HCEC 1CT (cell line): ENCODE results near the gene MYLK4.
"Not testable (repeated sequence)": the region's sequence is repeated elsewhere in the genome, so short reads cannot be mapped to it uniquely, and the experiment has no call there.

ENCODE experiments used
- DNase-seq: peaks from one replicate; pipeline ENCODE4 v3.0.0-alpha.2; 2017

The MYLK4 gene

DNA sequence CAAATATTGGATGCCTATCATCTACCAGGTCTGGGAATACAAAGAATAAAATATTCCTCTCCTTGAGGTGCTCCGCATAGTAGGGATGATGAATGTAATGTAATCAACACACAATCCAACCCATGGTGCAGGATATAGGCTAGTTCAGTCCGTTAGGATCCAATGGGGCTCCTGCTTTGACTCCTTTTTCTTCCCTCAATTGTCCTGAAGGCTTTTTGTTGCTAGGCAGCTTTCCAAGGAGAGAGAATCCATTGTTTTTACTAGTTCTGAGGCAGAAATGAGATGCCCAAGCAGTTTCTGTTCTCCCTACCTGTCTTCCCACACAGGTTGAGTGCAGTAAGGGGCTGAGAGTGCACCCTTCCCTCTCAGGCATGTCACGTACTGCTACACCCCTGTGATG is 26.5 kb upstream of the MYLK4 start:
- no peak for DNase-seq

DNA sequence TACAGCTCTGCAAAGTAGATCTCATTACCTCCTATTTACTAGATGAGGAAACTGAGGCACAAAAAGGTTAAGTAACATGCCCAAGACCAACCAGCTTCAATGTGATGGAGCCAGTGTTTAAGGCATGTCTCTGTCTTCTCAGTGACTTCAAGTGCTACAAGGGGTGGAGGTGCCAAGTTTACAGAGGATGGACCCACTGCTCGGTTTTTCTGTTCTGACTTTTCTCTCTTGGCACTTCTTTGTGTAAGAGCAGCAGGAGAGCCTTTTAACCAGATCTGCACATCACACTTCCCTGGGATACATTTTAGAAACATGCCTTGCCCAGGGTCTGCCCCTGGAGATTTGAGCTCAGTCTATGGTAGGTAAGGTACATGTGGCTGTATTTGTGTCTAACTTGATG is 24.3 kb upstream of the MYLK4 start:
- DNase-seq = no peak

DNA sequence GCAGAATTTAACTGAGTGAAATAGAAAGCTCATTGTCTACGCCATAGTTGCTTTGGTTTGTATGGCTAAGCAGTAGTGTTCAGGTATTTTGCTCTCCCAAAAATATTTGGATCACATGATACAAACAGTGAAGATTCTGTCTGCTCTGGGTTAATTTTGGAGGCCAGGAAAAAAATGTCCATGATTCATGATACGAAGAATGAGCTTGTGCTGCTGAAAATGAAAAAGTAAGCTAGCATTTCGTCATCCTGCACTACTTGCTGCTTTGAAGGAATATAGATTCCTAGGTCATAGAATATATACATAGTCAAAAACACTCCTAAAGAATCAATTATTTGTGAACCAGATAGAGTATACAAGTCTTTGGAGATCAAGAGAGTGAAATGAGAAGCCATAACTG is 22.7 kb upstream of the MYLK4 start:
- peak; percentile 12 for DNase-seq

DNA sequence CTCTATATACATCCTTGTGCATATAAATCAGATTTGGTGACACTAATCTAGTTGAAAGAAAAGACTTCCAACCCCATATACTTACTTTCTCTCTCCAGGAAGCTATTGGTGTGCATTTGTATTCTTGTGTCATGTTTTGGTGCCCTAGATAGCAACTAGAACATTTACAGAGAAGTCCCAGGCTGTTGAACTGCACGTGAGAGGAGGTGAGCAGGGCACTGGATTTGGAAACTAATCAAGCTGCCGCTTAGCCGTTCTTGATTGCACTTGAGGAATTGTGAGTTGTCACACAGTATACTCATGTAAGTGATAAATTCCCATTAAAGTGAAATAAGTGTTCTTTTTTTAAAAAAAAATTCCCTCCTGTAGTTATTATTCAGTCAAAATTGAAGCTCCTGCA is 22.1 kb upstream of the MYLK4 start:
- no peak for DNase-seq

DNA sequence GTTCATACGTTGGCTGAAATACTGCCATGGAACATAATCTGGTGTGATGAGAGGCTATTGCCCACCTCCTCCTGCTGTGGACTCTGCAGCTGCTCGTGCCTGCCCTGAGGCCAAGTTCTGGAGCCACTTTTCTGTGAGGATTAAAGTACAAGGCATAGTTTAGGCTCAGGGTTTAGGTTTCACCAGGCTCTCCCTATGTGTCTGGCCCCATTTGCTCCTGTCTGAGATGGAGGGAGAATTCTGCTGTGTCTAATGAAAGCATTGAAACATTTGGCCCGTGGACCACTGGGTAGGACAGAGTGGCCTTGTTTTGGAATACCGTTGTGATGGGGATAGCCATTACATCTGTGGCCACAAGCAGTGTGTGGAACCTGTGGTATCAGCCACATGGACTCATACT is 20.4 kb upstream of the MYLK4 start:
- DNase-seq = no peak

DNA sequence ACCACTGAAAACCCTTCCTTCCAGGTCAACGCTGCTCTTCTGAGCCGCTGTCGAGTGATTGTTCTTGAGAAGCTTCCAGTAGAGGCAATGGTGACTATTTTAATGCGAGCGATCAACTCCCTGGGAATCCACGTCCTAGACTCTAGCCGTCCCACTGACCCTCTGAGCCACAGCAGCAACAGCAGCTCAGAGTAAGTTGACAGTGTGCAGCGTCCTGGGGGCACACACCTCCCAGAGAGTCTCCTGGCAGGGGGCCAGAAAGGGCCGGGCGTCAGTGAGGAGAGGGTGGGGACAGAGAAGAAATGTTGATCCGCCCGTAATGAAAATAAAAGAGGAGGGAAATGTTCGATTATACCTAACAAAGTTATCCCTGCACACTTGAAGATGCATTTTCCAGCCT is 19.4 kb upstream of the MYLK4 start:
- DNase-seq = no peak

DNA sequence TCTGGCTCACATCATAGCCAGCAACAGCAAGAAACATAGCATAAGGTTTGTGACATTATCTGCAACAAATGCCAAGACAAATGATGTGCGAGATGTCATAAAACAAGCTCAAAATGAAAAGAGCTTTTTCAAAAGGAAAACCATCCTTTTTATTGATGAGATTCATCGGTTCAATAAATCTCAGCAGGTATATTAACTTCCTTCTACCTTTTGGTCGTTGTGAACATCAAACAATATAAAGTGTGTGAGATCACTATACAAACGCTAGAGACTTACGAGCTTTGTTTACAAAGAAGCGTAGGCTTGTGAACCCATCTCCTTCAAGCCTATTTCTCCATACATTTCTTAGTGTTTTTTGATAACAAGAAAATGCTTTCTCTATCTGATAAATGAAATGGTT is 18.0 kb upstream of the MYLK4 start:
- no peak for DNase-seq

DNA sequence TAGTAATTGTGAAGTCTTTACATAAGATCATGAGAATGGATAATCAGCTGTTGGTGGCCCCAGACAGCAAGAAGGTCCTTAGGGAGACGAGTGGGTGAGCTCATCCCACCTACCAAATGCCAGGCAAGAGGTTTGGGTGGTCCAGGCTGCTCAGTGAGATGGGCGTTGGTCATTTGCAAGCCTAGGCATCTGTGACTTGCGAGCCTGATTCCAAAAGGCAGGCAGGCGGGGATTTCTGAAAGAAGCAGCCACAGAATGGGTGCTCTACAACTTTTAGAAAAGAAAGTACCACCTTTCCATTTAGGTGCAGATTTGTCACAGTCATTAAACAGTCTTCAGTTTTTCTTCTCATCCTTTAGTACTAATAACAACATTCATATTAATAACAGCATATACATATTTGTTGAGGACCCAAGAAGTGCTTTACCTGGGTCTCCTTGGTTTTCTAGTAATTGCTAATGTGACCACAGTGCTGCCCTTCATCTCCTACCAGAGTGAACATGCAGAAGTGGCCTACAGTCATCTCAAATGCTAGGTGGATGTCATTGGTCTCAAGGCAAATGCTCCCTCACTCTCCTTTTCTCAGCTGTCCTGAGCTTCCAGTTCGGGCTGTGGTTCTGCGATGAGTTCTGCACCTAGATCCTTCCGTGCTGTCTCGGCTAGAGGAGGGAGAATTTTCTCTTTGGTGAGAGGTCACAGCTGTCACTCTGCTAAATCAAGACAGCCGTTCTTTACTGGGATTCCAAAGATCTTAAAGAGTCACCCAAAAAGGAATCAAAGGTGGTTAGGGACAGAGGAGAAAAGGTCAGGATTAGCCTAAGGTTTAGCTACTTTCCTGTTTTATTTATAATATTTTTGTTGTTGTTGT is 17.2 kb upstream of the MYLK4 start:
- no peak for DNase-seq

DNA sequence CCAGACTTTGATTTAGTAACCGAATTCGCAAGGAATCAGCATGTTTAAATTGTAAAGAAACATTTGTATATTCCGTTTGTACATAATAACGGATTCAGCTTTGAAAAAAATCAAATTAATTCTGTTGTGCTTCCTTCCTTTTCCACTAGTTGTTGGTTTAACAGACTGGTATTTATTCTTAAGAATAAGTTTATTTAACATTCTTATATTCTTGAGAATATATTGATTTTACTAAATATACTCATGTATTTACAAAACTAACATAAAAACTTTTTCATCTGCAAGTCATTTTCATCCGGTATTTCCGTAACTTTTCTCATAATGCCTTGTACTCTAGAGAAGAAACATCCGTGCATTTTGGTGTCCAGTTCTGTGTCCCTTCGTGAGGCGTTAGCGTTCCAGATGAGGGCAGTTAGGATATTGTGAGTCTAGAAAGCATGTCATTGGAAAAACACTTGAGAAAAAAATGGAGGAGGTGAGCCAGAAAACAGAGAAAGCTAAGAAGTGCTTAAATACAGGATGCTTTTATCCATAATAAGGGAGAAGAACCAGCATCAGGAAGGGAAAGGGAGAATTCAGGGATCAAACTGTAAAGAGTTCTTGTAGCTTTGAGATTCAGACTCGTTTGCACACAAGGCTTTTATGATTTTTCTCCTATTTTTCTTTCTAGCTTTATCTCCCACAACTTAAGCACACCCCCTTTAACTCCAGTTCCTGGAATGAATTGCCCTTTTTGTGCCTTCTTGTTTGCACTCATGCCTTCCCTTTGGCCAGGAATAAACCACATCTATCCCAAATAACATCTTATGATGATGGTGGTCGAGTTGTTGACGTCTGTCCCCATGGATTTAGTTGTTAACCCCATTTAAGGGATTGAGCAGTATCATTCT is 16.3 kb upstream of the MYLK4 start:
- DNase-seq = no peak

DNA sequence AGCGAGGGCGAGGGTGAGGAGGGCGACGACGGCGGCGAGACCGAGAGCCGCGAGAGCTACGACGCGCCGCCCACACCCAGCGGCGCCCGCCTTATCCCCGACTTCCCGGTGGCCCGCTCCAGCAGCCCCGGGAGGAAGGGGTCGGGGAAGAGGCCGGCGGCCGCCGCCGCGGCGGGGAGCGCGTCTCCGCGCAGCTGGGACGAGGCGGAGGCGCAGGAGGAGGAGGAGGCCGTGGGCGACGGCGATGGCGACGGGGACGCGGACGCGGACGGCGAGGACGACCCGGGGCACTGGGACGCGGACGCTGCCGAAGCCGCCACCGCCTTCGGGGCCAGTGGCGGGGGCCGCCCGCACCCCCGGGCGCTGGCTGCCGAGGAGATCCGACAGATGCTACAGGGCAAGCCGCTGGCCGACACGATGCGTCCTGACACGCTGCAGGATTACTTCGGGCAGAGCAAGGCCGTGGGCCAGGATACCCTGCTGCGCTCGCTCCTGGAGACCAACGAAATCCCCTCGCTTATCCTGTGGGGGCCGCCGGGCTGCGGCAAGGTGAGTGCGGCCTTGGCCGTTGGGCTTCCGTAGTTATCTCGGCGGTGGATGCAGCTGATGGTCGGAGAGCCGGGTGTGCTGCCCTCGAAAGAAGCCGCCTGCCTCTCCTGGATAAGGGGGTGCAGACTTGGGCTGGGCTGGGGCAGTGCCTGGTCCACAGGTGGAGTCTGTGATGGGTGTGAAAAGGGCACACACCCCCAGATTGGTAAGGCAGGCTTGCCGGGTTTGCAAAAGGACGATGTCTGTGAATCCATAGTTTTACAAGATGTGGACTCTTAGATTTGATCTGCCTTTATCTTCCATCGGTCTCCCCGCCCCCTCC is 15.4 kb upstream of the MYLK4 start:
- peak; percentile 60 for DNase-seq

DNA sequence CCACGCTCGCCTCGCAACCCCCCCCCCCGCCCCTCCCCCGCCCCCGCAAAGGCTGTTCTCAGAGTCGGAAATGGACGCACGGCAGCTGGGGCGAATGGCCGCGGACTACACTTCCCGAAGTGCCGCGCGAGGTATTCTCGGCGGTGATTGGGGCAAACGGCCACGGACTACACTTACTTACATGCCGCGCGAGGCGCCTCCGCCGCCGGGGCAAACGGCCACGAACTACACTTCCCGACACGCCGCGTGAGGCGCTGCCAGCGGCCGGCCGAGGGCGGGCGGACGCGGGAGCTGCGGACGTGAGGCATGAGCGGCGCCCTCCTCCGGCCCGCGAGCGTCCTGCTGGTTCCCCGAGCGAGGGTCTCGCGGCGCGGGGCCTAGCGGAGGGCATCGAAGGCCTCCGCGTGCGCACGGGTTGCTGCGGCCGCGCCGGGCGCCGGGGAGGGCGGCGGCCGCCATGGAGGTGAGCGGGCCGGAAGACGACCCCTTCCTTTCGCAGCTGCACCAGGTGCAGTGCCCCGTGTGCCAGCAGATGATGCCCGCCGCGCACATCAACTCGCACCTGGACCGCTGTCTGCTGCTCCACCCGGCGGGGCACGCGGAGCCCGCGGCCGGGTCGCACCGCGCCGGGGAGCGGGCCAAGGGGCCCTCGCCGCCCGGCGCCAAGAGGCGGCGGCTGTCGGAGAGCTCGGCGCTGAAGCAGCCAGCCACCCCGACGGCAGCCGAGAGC is 14.6 kb upstream of the MYLK4 start, which contains the start of gene WRNIP1:
WRNIP1 (plus strand) TSS at position 228 of the 730 bp plus-strand sequence; CDS start at position 458, 230 bp downstream.
- DNase-seq = peak; percentile 99

DNA sequence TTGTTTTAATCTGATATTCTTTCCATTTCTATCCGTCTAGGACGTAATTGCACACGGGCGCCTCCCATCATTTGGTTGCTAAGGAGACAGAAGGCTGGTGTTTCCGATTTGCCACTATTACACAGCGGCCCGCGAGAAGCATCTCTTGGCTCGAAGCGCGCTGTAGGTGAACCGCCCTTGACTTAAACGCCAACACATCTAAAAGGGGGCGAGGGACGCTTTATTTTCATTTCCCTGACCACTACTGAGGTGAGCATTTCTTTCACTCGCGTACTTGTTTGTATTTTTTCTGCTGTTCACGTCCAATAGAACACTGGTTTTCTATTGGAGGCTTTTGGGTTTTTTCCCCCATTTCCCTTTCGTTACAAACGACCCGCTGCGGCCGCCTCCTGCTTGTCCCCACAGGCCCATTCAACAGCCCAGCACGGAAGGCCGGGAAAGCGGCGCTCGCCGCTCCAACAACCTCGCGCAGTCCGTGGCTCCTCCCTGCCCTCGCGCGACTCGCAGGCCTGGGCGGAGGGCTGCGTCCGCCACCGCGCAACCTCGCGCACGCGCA is 14.0 kb upstream of the MYLK4 start:
- DNase-seq = peak; percentile 59

DNA sequence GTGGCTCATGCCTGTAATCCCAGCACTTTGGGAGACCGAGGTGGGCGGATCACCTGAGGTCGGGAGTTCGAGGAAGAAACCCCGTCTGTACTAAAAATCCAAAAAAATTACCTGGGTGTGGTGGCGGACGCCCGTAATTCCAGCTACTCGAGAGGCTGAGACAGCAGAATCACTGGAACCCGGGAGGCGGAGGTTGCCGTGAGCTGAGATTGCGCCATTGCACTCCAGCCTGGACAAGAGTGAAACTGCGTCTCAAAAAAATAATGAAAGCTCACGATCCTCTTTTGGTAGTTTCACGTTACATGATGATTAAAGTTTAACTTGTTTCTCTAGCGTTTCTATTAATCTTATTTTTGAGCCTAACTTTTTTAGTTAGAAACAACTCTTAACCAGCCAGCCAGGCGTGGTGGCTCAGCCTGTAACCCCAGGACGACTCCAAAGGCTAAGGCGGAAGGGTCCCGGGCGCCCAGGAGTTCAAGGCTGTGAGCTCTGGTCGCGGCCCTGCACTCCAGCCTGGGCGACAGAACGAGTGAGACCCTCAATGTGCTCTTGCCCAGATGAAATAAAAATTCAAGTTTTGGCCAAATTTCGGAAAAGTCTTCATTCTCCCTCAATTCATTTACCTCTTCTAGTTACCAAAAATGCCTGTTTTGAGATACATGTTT is 13.3 kb upstream of the MYLK4 start:
- no peak for DNase-seq

DNA sequence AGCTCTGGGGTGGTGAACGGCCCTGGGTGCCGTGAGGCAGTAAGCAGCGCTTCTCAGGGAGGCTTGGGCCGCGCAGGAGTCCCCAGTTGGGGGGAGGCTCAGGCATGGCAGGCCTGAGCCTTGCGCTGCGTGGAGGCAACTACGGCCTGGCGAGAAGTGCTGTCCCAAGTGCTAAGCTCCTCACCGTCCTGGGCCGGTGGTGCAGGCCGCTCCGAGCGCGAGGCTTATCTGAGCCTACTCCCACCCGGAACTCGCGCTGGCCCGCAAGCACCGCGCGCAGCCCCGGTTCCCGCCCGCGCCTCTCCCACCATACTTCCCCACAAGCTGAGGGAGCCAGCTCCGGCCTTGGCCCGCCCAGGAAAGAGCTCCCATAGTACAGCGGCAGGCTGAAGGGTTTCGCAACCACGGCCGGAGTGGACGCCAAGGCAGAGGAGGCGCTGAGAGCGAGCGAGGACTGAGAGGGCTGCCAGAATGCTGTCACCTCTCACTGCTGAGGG is 12.7 kb upstream of the MYLK4 start:
- DNase-seq = no peak

DNA sequence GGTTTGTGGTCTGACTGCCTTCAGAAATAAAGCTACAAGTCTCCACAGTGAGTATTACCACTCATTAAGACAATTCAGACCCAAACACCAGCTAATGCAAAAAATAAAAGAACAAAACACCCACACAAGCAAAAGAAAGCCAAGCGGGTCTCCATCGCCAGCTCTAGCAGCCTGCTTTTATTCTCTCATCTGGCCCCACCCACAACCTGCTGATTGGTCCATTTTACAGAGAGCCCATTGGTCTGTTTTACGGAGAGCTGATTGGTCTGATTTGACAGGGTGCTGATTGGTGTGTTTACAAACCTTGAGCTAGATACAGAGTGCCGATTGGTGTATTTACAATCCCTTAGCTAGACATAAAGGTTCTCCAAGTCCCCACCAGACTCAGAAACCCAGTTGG is 12.1 kb upstream of the MYLK4 start:
- DNase-seq = not testable (repeated sequence)

DNA sequence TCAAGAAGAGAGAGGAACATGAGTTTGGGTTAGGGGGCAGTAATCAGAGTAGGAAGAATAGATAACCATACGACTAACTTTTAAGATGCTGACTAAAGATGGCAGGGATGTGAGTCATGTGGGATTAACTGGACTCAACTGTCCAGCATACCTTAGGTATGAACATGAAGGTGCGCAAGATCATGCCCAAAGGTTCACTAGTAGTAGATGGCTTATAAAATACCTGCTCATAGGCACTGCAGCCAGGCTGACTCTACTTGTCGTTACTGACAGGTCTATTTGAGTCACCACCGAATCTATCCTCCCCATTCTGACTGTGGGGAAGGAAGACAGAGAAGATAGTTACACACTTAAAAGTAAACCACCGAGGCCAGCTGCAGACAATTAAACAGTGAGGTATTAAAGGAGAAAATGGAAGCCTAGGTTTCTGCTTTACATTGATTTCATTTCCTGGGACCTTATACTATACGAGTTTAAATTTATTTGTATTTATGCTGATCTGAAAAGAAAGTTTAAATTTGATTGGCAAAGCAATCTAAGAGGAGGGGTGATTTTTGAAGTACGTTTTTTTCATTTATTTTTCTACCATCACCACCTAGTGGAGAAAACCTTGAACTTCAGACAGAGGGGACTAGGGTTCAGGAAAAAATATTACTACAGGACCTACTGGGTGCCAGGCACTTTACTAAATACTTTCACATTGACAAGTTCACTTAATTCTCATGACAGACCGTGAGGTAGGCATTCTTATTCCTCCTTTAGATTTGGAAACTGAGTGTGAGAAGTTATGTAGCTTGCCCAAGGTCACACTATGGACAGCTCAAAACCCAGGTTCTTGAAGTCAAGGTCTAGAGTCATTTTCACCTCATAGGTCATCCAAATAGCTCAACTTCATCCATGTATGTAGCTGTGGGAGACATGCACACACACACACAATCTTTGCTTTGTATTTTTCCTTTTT is 10.4 kb upstream of the MYLK4 start:
- no peak for DNase-seq

DNA sequence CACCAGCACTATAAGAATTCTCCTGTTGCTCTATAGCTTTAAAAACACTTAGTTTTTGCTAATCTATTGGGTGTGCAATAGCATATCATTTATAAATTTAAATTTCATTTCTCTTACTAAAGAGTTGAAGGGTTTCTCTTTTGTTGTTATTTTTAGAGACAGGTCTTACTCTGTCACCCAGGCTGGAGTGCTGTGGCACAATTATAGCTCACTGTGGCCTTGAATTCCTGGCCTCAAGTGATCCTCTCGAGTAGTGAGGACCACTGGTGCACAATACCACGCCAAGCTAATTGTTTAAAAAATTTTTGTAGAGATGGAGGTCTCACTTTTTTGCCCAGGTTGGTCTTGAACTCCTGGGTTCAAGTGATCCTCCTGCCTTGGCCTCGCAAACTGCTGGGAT is 8.3 kb upstream of the MYLK4 start:
- DNase-seq = no peak

DNA sequence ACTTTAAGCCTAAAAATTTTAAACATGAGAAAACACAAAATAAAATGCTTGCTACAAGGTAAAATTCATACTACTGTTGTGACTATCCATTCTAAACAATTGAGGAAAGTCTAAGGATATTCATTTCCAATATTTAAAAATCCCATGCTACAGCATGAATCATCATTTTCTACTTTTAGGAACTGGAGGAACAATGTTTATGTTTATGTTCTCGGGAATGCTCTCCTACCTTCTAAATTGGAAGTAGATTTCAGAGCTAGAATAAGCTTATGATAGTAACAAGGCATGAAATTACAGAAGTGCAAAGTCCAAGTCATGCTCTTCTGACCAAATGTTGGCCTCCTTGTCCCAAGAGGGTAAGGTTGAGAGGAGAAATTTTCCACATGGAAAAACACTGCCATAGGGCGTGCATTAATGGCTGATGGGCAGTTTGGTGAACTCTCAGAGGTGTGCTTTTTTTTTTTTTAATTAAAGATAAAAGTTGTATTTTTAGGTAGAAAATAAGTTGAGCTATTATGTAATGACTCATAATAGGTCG is 6.0 kb upstream of the MYLK4 start:
- no peak for DNase-seq

DNA sequence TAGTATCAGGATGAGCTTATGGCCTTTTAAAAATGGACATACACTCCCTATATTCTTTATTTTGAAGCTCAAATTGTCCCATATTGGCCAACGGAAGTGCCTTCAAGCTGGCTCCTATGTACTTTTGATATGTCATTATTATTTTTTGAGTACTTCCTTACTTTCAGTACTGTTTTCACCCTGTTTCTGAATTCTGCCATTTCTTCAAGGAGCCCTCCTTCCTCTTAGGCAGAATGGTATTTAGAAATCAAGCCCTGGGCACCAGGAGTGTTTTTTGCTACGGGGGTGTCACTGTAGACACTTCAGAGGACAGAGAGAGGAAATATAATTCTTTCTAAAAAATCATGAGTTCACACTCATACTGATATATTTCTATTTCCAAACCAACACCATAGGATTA is 5.5 kb upstream of the MYLK4 start:
- no peak for DNase-seq

DNA sequence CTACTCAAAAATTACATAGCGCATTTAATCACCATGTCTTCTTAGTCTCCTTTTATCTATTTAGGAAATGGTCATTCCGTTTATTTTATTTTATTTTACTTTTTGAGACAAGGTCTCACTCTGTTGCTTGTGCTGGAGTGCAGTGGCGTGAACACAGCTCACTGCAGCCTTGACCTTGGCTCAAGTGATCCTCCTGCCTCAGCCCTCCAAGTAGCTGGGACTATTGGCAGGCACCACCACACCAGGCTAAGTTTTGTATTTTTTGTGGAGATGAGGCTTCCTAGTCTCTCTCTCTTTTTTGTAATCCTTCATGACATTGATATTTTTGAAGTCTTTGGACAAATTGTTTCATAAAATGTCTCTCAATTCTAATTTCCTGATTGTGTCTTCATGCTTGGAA is 4.7 kb upstream of the MYLK4 start:
- DNase-seq = no peak
